ENCODE results near the gene DUSP18. TPM values are rescaled to one million over a fixed set of nuclear protein-coding genes. Genes with fewer than 3 reads are reported as not detected.

DUSP18 gene
- total RNA-seq, 1 experiment from 2014 or later = 2.6 TPM

GRCh38 chr22:30665266-30665665, 2.4 kb downstream of the DUSP18 start:
- H3K36me3 ChIP-seq (replicated peaks; ENCODE audit: control insufficient read depth, insufficient read depth, low read length) = no peaks in the 10 kb centered on the region
- DNase-seq = no peak
- H3K4me3 ChIP-seq (ENCODE audit: insufficient read depth, low read depth, low read length) = no peak overlapping the region
- H3K27me3 ChIP-seq (ENCODE audit: control insufficient read depth, insufficient read depth, low read length) = peaks cover 11% of the 10 kb centered on the region

- Histone ChIP-seq H3K36me3 (replicated peaks; ENCODE audit: control insufficient read depth, insufficient read depth, low read length) (no peaks in the 10 kb centered on the region), H3K27me3 (ENCODE audit: control insufficient read depth, insufficient read depth, low read length) (peaks cover 11% of the 10 kb centered on the region), H3K4me3 (ENCODE audit: insufficient read depth, low read depth, low read length) (no peak overlapping the region)
- DNase-seq = no peak
Observed at GRCh38 chr22:30664798-30665197, 2.9 kb downstream of the DUSP18 start.

DNA sequence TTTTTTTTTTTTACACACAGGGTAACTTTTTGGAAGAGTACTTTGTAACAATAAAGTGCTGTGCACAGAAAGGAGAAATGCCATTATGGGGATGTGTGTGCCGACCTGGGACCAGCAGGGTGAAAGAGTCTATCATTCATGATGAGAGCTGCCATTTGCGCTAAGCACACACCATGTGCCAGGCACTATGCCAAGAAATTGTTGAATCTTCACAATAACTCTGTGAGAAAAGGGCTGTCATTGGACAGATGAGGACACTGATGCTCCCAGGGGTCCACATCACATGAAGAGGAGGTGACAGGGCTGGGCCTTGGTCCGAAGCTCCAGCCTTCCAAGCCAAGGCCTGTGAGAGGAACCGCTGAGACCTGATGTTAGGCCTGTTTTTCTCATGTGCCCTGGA, 5.6 kb downstream of the DUSP18 start:
- no peak for DNase-seq
- H3K4me3 ChIP-seq (ENCODE audit: insufficient read depth, low read depth, low read length) = no peak overlapping the region
- no peaks in the 10 kb centered on the region for H3K36me3 ChIP-seq (replicated peaks; ENCODE audit: control insufficient read depth, insufficient read depth, low read length)
- no peaks in the 10 kb centered on the region; the same call in 1 of the 2 replicates for H3K27me3 ChIP-seq (ENCODE audit: control insufficient read depth, insufficient read depth, low read length)

DNA sequence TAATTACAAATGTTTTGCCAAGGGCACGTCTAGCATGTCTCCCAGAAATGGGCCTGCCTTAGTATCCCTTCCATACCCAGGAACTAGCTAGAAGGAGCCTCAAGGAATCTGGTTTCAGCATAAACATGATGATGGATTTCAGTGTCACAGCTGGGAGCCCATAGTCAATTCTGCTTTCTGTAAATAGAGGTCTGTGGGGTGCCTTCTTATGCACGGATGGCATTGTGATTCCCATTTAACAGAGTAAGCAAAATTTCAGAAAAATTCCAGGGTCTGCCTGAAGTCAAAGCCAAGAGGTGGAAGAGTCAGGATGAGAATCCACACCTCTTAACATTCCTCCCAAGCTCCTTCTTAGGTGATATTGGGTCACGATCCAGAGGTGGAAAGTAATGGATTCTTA, 12.1 kb downstream of the DUSP18 start:
- Histone ChIP-seq H3K36me3 (replicated peaks; ENCODE audit: control insufficient read depth, insufficient read depth, low read length) (no peaks in the 10 kb centered on the region), H3K4me3 (ENCODE audit: insufficient read depth, low read depth, low read length) (no peak overlapping the region), H3K27me3 (ENCODE audit: control insufficient read depth, insufficient read depth, low read length) (no peaks in the 10 kb centered on the region)
- peak; percentile 53 for DNase-seq

- no peak overlapping the region for H3K4me3 ChIP-seq (ENCODE audit: insufficient read depth, low read depth, low read length)
- no peaks in the 10 kb centered on the region for H3K36me3 ChIP-seq (replicated peaks; ENCODE audit: control insufficient read depth, insufficient read depth, low read length)
- DNase-seq = no peak
- H3K27me3 ChIP-seq (ENCODE audit: control insufficient read depth, insufficient read depth, low read length) = no peaks in the 10 kb centered on the region
Observed at GRCh38 chr22:30654361-30654760, 13.3 kb downstream of the DUSP18 start.

- no peak overlapping the region for H3K4me3 ChIP-seq (ENCODE audit: insufficient read depth, low read depth, low read length)
- H3K27me3 ChIP-seq (ENCODE audit: control insufficient read depth, insufficient read depth, low read length) = no peaks in the 10 kb centered on the region
- no peaks in the 10 kb centered on the region for H3K36me3 ChIP-seq (replicated peaks; ENCODE audit: control insufficient read depth, insufficient read depth, low read length)
- DNase-seq = no peak
Observed at GRCh38 chr22:30652852-30653251, 14.8 kb downstream of the DUSP18 start.

DNA sequence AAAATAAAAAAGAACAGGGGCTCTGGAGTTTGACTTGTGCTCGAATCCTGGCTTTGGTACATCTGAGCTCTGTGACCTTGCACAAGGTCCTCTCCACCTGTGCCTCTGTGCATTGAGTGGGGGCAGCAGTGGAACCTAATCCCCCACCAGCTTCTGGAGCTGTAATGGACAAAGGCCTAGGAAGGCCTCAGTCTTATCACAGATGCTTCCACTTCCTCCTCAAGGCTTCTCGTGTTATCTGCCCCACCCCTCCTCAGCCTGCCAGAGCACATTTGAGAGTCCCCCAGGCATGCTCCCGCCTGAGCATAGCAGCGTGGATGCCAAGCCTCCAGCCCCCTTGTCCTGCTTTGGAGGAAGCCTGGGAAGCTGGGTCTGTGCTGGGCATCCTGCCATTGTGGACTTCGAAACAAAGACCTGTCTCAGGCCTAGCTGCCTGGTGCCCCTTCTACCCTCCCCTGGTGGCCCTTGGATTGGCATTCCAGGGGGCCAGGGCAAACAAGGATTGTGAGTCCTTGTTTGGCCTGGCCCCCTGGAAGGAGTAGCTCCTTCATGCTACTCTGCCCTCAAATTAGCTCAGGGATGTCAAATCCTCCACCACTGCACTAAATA, 17.1 kb downstream of the DUSP18 start:
- Histone ChIP-seq H3K36me3 (replicated peaks; ENCODE audit: control insufficient read depth, insufficient read depth, low read length) (no peaks in the 10 kb centered on the region), H3K4me3 (ENCODE audit: insufficient read depth, low read depth, low read length) (no peak overlapping the region), H3K27me3 (ENCODE audit: control insufficient read depth, insufficient read depth, low read length) (no peaks in the 10 kb centered on the region)
- no peak for DNase-seq

DNA sequence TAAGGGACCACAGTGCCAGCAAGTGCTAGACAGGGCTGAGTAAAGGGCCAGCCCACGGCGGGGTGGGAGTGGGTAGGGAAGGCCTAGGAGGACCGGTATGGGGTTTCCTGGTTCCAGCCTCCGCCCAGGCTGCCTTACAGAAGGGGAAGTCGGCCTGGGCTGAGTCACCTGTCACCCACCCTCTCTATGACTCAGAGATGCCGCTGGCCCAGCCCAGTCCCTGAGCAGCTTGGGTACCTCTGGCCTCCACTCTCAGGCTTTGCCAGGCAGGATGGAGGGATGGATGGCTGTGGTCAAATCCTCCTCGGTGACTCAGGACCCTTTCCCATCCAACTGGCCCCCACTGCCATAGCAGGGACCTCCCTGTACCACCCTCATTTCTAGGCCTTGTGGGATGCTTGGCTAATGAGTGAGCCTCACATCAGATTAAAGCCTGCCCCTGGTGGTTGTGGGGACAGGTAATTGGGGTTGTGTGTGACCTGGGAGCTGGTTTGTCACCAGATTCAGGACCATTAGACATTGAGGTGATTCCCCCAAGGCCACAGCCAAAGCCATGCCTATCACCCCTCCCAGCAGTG, 18.2 kb downstream of the DUSP18 start:
- Histone ChIP-seq H3K4me3 (ENCODE audit: insufficient read depth, low read depth, low read length) (no peak overlapping the region), H3K27me3 (ENCODE audit: control insufficient read depth, insufficient read depth, low read length) (no peaks in the 10 kb centered on the region), H3K36me3 (replicated peaks; ENCODE audit: control insufficient read depth, insufficient read depth, low read length) (no peaks in the 10 kb centered on the region)
- peak; percentile 49 for DNase-seq

DNA sequence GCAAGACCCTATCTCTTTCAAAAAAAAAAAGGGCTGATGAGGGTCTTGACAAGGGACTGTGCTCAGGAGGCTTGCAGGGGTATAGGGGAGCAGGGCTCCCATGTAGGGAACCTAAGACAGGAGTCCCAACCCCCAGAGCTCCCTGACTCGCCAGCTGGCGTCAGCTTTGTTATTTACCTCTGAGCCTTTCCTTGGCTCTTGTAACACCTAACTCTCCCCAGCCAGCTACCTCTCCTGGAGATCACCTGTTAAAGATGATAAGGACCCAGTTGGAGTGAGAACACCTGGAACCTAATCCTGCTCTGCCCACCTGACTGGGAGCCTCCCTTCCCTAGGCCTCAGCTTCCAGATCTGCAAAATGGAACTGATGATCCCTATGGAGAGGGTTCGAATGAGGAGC, 18.9 kb downstream of the DUSP18 start:
- no peak for DNase-seq
- no peak overlapping the region for H3K4me3 ChIP-seq (ENCODE audit: insufficient read depth, low read depth, low read length)
- H3K36me3 ChIP-seq (replicated peaks; ENCODE audit: control insufficient read depth, insufficient read depth, low read length) = no peaks in the 10 kb centered on the region
- no peaks in the 10 kb centered on the region for H3K27me3 ChIP-seq (ENCODE audit: control insufficient read depth, insufficient read depth, low read length)

DNA sequence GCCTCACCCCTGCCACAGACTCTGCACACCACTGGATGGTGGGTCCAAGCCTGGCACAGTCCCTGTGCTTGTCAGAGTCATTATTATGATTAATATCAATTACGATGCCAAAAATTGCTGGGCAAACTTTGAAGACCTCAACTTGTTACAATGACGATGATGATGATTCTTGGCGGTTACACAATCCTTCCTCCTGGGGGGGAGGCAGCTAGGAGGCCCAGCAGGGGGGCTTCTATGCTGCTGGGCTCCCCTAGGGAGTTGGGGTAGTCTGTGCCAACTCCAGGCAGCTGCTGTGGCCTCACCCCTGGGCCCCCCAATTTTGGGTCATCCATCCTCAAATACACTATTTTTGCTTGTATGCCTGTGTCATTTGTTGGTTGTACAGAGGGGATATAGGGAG, 20.1 kb downstream of the DUSP18 start:
- peak; percentile 16 for DNase-seq
- Histone ChIP-seq H3K36me3 (replicated peaks; ENCODE audit: control insufficient read depth, insufficient read depth, low read length) (no peaks in the 10 kb centered on the region), H3K4me3 (ENCODE audit: insufficient read depth, low read depth, low read length) (no peak overlapping the region), H3K27me3 (ENCODE audit: control insufficient read depth, insufficient read depth, low read length) (no peaks in the 10 kb centered on the region)

DNA sequence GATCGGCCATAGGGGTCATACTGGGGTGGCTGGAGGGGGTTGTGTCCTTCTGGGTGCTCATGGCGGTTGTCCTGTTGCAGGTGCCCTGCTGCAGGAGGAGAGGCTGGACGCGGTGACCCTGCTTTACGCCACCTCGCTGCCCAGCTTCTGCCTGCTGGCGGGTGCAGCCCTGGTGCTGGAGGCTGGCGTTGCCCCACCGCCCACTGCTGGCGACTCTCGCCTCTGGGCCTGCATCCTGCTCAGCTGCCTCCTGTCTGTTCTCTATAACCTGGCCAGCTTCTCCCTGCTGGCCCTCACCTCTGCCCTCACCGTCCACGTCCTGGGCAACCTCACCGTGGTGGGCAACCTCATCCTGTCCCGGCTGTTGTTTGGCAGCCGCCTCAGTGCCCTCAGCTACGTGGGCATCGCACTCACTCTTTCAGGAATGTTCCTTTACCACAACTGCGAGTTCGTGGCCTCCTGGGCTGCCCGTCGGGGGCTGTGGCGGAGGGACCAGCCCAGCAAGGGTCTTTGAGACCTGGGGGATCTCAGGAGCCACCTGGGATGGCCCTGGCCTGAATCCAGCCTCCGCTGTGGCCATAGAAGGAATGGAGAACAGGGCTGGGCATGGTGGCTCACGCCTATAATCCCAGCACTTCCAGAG, 21.0 kb downstream of the DUSP18 start:
- peak; percentile 45 for DNase-seq
- Histone ChIP-seq H3K4me3 (ENCODE audit: insufficient read depth, low read depth, low read length) (no peak overlapping the region), H3K27me3 (ENCODE audit: control insufficient read depth, insufficient read depth, low read length) (no peaks in the 10 kb centered on the region), H3K36me3 (replicated peaks; ENCODE audit: control insufficient read depth, insufficient read depth, low read length) (no peaks in the 10 kb centered on the region)

DNA sequence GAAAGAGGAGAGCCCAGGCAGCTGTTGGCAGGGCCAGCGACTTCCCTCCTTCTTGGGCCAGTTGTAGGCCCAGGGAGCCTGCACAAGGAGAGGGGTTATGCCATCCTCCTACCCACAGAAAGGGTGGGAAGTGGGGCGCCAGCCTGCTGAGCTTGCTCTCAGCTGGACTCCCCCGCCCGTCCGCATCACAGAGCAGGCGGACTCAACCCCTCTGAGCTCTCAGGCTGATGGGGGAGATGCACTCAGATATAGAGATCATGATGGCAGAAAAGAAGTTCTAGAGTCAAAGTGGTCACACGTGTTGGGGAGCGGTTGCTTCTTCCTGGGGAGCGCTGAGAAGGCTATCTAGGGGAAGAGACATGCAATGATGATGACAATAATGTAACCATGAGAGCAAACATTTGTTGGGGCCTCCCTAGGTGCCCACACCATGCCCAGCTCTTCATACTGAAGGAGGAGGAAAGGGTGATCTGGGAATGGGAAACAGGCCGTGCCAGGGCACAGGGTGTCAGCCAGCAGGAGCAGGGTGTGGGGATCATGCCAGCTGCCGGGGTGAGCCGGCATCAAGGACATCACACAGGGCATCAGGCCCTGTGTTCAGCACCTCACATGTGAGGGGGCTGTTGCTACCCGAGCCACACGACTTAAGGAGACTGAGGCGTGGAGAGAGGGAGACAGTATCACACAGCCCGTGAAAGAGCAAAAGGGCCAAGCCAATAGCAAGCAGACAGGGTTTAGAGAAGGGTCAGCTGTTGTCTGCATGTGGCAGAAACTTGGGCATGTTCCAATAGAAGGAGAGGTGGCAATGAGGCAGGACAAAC, 24.4 kb downstream of the DUSP18 start:
- DNase-seq = peak; percentile 48
- Histone ChIP-seq H3K36me3 (replicated peaks; ENCODE audit: control insufficient read depth, insufficient read depth, low read length) (no peaks in the 10 kb centered on the region), H3K27me3 (ENCODE audit: control insufficient read depth, insufficient read depth, low read length) (no peaks in the 10 kb centered on the region), H3K4me3 (ENCODE audit: insufficient read depth, low read depth, low read length) (no peak overlapping the region)

DNA sequence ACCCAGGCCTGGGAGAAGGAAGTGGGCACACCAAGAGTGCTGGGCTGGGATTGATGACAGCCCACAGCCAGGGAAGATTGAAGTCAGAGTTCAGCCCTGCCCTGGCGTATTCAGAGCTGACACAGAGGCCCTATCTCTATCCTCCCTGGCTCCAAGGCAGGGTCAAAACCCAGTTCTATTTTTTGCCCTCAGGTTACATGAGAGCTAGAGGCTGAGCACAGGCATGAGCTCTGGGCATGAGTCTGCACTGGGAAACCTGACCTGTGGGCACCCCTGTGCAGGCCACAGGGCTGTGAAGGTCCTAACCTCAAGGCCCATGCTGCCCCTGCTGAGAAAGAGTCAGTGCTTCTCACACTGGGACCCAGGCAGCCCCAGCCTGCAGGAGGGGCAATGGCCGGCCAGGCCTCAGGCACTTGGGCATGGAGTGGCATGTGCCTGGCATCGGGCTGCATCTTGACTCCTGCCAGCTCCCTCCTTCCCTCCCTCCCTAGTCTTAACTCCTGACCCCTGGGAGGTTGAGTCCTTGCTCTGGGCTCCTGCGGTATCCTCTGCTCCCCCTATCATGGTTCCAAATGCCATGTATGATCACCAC, 26.7 kb downstream of the DUSP18 start:
- Histone ChIP-seq H3K27me3 (ENCODE audit: control insufficient read depth, insufficient read depth, low read length) (peaks cover 3% of the 10 kb centered on the region; the same call in 1 of the 2 replicates), H3K4me3 (ENCODE audit: insufficient read depth, low read depth, low read length) (no peak overlapping the region)

GRCh38 chr22:30640361-30640760, 27.3 kb downstream of the DUSP18 start:
- no peak overlapping the region for H3K4me3 ChIP-seq (ENCODE audit: insufficient read depth, low read depth, low read length)
- DNase-seq = no peak
- H3K27me3 ChIP-seq (ENCODE audit: control insufficient read depth, insufficient read depth, low read length) = peaks cover 3% of the 10 kb centered on the region; the same call in 1 of the 2 replicates
- H3K36me3 ChIP-seq (replicated peaks; ENCODE audit: control insufficient read depth, insufficient read depth, low read length) = no peaks in the 10 kb centered on the region

More for the DNA sequence above, 26.7 kb downstream of the DUSP18 start:
- no peaks in the 10 kb centered on the region for H3K36me3 ChIP-seq (replicated peaks; ENCODE audit: control insufficient read depth, insufficient read depth, low read length)
- peak; percentile 32 for DNase-seq
